Measurements from ENCODE around the gene ZMYND8. TPM values are rescaled to one million over a fixed set of nuclear protein-coding genes. Genes with fewer than 3 reads are reported as not detected.
"Not testable (repeated sequence)": the region's sequence is repeated elsewhere in the genome, so short reads cannot be mapped to it uniquely, and the experiment has no call there.

The ZMYND8 gene
- total RNA-seq, 1 experiment from 2014 or later, result 10.2 TPM

- Histone ChIP-seq H3K4me3 (no peak overlapping the region), H3K9me3 (no peaks in the 10 kb centered on the region), H3K36me3 (no peaks in the 10 kb centered on the region), H3K27me3 (no peaks in the 10 kb centered on the region)
- no peak for DNase-seq
Measured at GRCh38 chr20:47377122-47377722, 20.7 kb upstream of the ZMYND8 start.

- H3K27me3 ChIP-seq, H3K36me3 ChIP-seq, H3K4me3 ChIP-seq, H3K9me3 ChIP-seq: not testable (repeated sequence)
- peak; percentile 45 for DNase-seq
Measured at GRCh38 chr20:47376096-47376643, 19.7 kb upstream of the ZMYND8 start.

- not testable (repeated sequence) for H3K9me3 ChIP-seq, H3K27me3 ChIP-seq, DNase-seq, H3K36me3 ChIP-seq, H3K4me3 ChIP-seq
Measured at GRCh38 chr20:47374121-47374520, 17.6 kb upstream of the ZMYND8 start.

- no peak for DNase-seq
- H3K4me3 ChIP-seq, result no peak overlapping the region
- no peaks in the 10 kb centered on the region for H3K36me3 ChIP-seq
- no peaks in the 10 kb centered on the region for H3K9me3 ChIP-seq
- H3K27me3 ChIP-seq, result no peaks in the 10 kb centered on the region
Measured at GRCh38 chr20:47373206-47373733, 16.8 kb upstream of the ZMYND8 start.

GRCh38 chr20:47370850-47371782 lies 14.6 kb upstream of the ZMYND8 start:
- DNase-seq, result peak; percentile 15
- Histone ChIP-seq H3K36me3 (no peaks in the 10 kb centered on the region), H3K27me3 (no peaks in the 10 kb centered on the region), H3K4me3 (no peak overlapping the region), H3K9me3 (no peaks in the 10 kb centered on the region)

GRCh38 chr20:47370214-47370613 lies 13.7 kb upstream of the ZMYND8 start:
- H3K27me3 ChIP-seq, result no peaks in the 10 kb centered on the region
- no peak for DNase-seq
- H3K36me3 ChIP-seq, result no peaks in the 10 kb centered on the region
- no peaks in the 10 kb centered on the region for H3K9me3 ChIP-seq
- H3K4me3 ChIP-seq, result no peak overlapping the region

- no peaks in the 10 kb centered on the region for H3K9me3 ChIP-seq
- no peak for DNase-seq
- H3K4me3 ChIP-seq, result no peak overlapping the region
- no peaks in the 10 kb centered on the region for H3K36me3 ChIP-seq
- H3K27me3 ChIP-seq, result no peaks in the 10 kb centered on the region
Measured at GRCh38 chr20:47368301-47368700, 11.8 kb upstream of the ZMYND8 start.

- H3K9me3 ChIP-seq, H3K36me3 ChIP-seq, DNase-seq, H3K27me3 ChIP-seq, H3K4me3 ChIP-seq: not testable (repeated sequence)
Measured at GRCh38 chr20:47366301-47366700, 9.8 kb upstream of the ZMYND8 start.

GRCh38 chr20:47365023-47365764 lies 8.7 kb upstream of the ZMYND8 start:
- H3K4me3 ChIP-seq, result no peak overlapping the region
- H3K27me3 ChIP-seq, result no peaks in the 10 kb centered on the region
- no peaks in the 10 kb centered on the region for H3K36me3 ChIP-seq
- H3K9me3 ChIP-seq, result no peaks in the 10 kb centered on the region
- DNase-seq, result no peak

- Histone ChIP-seq H3K27me3 (no peaks in the 10 kb centered on the region), H3K9me3 (no peaks in the 10 kb centered on the region), H3K4me3 (no peak overlapping the region), H3K36me3 (no peaks in the 10 kb centered on the region)
- no peak for DNase-seq
Measured at GRCh38 chr20:47362361-47363219, 6.1 kb upstream of the ZMYND8 start.

GRCh38 chr20:47361057-47361915 lies 4.8 kb upstream of the ZMYND8 start:
- Histone ChIP-seq H3K36me3 (no peaks in the 10 kb centered on the region), H3K9me3 (no peaks in the 10 kb centered on the region), H3K4me3 (no peak overlapping the region), H3K27me3 (no peaks in the 10 kb centered on the region)
- no peak for DNase-seq

GRCh38 chr20:47360297-47361056 lies 4.0 kb upstream of the ZMYND8 start:
- H3K27me3 ChIP-seq, result no peaks in the 10 kb centered on the region
- H3K9me3 ChIP-seq, result no peaks in the 10 kb centered on the region
- no peaks in the 10 kb centered on the region for H3K36me3 ChIP-seq
- DNase-seq, result peak; percentile 95
- no peak overlapping the region for H3K4me3 ChIP-seq

- H3K27me3 ChIP-seq, result no peaks in the 10 kb centered on the region
- H3K9me3 ChIP-seq, result no peaks in the 10 kb centered on the region
- H3K4me3 ChIP-seq, result no peak overlapping the region
- H3K36me3 ChIP-seq, result peaks cover 1% of the 10 kb centered on the region; the same call in 1 of the 2 replicates
- no peak for DNase-seq
Measured at GRCh38 chr20:47359530-47360296, 3.2 kb upstream of the ZMYND8 start.
